HG03457 (cell line): ENCODE results near the gene ARHGEF2.

Source experiments
- ATAC-seq: cut with Tn5 transposase; IDR thresholded peaks from one replicate; pipeline ENCODE4 v1.9.1; 2021; ENCODE audit warnings: moderate number of reproducible peaks; ENCODE audit not compliant: unreplicated experiment

Gene ARHGEF2

GRCh38 chr1:155913969-155914757, 64.2 kb downstream of the ARHGEF2 start:
- no peak for ATAC-seq

- no peak for ATAC-seq
Observed at GRCh38 chr1:155912056-155912536, 66.3 kb downstream of the ARHGEF2 start.

DNA sequence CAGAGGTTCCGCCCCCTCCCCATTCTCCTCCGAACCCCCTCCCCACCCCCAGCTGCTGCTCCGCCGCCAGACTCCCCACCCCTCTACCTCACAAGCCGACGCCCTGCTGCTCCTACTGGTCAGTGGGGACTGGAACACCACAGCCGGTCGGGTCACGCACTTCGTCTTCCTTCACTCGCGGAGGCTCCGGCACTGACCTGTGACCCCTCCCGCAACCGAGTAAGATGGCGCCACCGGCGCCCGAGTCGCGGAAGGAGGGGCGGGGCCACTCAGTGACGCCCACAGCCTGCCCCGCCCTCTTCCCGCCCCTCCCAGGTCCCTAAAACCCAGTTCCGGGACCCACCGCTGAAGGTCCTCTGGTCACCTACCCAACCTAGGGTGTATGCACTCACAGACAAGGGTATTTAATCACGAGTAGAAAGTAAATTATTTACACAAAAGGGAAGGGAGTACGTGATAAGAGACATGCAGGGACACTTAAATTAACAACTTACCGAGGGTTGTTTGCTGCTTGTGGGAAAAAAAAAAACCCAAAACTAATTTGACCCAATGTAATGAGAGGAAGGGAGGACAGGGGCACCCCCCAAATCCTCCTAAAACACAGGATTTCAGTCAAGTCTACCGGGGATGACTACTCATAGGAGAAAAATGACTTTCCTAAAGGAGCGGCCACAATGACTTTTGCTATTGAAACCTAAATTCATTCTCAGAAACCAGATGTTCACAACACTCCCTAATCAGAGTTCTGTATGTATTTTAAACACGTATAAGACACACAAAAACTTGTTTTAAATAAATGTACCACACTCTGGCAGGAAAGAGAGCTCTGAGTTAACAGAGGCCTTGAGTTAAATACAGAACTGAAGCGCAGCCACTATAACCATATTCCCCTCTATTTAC, 66.9 kb downstream of the ARHGEF2 start, which contains the start of gene RIT1:
TSS of gene RIT1 (minus strand) at position 194 of the 900 bp plus-strand sequence. CDS start 588 bp downstream, outside the sequence.
- ATAC-seq = peak; percentile 70

DNA sequence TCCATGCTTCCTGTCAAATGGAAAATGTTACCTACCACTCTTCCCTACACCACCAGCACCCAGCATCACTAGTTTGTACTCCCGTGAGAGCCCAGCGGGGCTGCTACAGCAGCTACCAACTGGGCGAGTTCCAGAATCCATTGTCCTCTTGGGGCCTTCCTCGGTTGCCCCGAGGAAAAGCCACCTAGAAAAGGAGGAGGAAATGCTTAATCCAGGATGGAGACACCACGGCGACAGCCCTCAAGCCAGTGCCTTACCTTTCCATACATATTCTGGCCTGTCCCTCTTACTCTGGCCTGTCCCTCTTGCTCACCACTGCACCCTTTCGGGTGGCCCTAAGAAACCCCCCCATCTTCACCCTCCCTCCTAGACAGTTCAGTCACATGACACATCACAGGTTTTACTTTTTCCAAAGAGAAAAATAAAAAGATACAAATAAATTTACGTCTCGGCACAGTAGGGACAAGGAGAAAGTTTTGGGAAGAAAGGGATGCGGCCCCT, 67.7 kb downstream of the ARHGEF2 start:
- ATAC-seq = peak; percentile 15

- ATAC-seq = no peak
Observed at GRCh38 chr1:155909894-155910293, 68.5 kb downstream of the ARHGEF2 start.

- no peak for ATAC-seq
Observed at GRCh38 chr1:155904261-155904660, 74.1 kb downstream of the ARHGEF2 start.

GRCh38 chr1:155900161-155900560, 78.2 kb downstream of the ARHGEF2 start:
- no peak for ATAC-seq

- no peak for ATAC-seq
Observed at GRCh38 chr1:155899683-155900082, 78.7 kb downstream of the ARHGEF2 start.

DNA sequence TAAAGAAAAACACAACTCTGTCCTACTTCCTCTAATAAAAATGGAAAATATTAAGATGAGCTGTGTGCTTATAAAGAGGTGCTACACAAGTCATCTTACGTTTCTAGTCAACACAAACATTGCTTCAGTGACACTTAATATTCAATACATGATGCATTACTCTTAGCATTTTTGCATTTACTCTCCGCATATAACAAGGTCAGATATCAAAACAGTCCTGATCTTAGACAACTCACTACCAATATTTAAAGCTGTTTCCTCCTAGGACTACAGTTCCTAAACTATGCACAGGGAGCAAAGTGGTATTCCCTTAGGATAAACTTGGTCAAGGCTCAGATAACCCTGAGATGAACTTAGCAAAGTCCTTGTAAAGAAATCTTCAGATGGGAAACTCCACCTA, 79.5 kb downstream of the ARHGEF2 start:
- no peak for ATAC-seq

GRCh38 chr1:155897746-155898145, 80.6 kb downstream of the ARHGEF2 start:
- ATAC-seq = no peak
